K562 (cell line): ENCODE results near the gene CPSF2. TPM values are rescaled to one million over a fixed set of nuclear protein-coding genes. Genes with fewer than 3 reads are reported as not detected.
"Not testable (repeated sequence)": the region's sequence is repeated elsewhere in the genome, so short reads cannot be mapped to it uniquely, and the experiment has no call there.

Experiments
- ATAC-seq: fragments of 200-7000 bp; cut with Tn5 transposase; 3 replicates; pipeline ENCODE4 v1.9.1; 2020; ENCODE audit warnings: moderate library complexity
- BruUV-seq: library from RNA; stranded (reverse); fragments of 400-500 nt; replicated peaks from 2 replicates; lab custom pipeline; 2021; lab: Mats Ljungman, UMichigan
- CTCF ChIA-PET: fragments of 300-600 bp; formaldehyde crosslinking; extraction: SDS; loops from one replicate; lab custom pipeline; 2021; ENCODE audit warnings: low intra/inter-chr PET ratio; lab: Yijun Ruan, JAX
- POLR2A ChIA-PET: fragments of 300-600, 350-650 bp; sonication (Branson Sonifier 250); formaldehyde crosslinking; extraction: SDS; loops from one replicate; lab custom pipeline; 2021; ENCODE audit warnings: antibody characterized with exemption, inconsistent platforms; lab: Yijun Ruan, JAX
- DNase-seq, 4 experiments: peaks; one replicate each; pipeline versions ENCODE4 v3.0.0 to v3.0.0-alpha.2; 2011 to 2018; ENCODE audit warnings: low spot score in 3 of 4, mixed read lengths in 3 of 4; ENCODE audit errors: extremely low read depth in 1 of 4
- FAIRE-seq: peaks from 2 replicates; lab custom pipeline; 2011; peaks lifted over from hg19 to GRCh38; lab: Jason Lieb, UNC
- H2AFZ ChIP-seq: 2 replicates; pipeline ENCODE4 v1.6.0; 2011; ENCODE audit warnings: low read depth, low read length, control low read depth, inconsistent platforms
- H3K27ac ChIP-seq: fragments of 200-600 bp; 3 replicates; pipeline ENCODE4 v1.8.0; 2011; ENCODE audit warnings: low read depth, mild to moderate bottlenecking, control low read depth, inconsistent platforms, low read length, moderate library complexity, mixed read lengths; ENCODE audit errors: extremely low read depth
- H3K27me3 ChIP-seq, 2 experiments: fragments of 300-600 bp in 1 of 2; 2 replicates in 1 of 2; 3 replicates in 1 of 2; pipeline versions ENCODE4 v1.6.0 to v1.8.0; 2011; ENCODE audit warnings: inconsistent platforms in 2 of 2, low read length in 2 of 2, mild to moderate bottlenecking in 1 of 2, mixed read lengths in 1 of 2, moderate library complexity in 1 of 2; ENCODE audit not compliant: control insufficient read depth in 2 of 2, insufficient read depth in 2 of 2
- H3K36me3 ChIP-seq: fragments of 300-600 bp; 3 replicates; pipeline ENCODE4 v1.8.0; 2011; ENCODE audit warnings: mild to moderate bottlenecking, low read length, inconsistent platforms; ENCODE audit not compliant: control insufficient read depth, insufficient read depth
- H3K4me1 ChIP-seq, 2 experiments: fragments of 200-600 bp in 1 of 2; replicated peaks in 1 of 2; 2 replicates in 1 of 2; 3 replicates in 1 of 2; pipeline versions ENCODE4 v1.5.1 to v1.8.0; 2011; ENCODE audit warnings: inconsistent platforms in 2 of 2, low read length in 2 of 2, mild to moderate bottlenecking in 1 of 2, mixed read lengths in 1 of 2, moderate library complexity in 1 of 2; ENCODE audit not compliant: control insufficient read depth in 2 of 2, insufficient read depth in 2 of 2
- H3K4me2 ChIP-seq: 2 replicates; pipeline ENCODE4 v1.6.1; 2011; ENCODE audit warnings: low read length, control low read depth, inconsistent platforms, mixed read lengths; ENCODE audit not compliant: insufficient read depth
- H3K4me3 ChIP-seq: fragments of 200-600 bp; sonication (generic), shearing (Covaris generic); 2 replicates; pipeline ENCODE4 v1.5.1; 2016; ENCODE audit warnings: control low read depth, inconsistent platforms
- H3K79me2 ChIP-seq: fragments of 200-600 bp; 3 replicates; pipeline ENCODE4 v1.8.0; 2011; ENCODE audit warnings: low read length, inconsistent platforms; ENCODE audit not compliant: control insufficient read depth, insufficient read depth
- H3K9ac ChIP-seq, 2 experiments: 2 replicates each; pipeline versions ENCODE4 v1.6.0 to v1.6.1; 2011; ENCODE audit warnings: low read depth in 2 of 2, low read length in 2 of 2, control low read depth in 1 of 2, inconsistent platforms in 1 of 2, mild to moderate bottlenecking in 1 of 2, mixed read lengths in 1 of 2; ENCODE audit not compliant: insufficient read depth in 1 of 2
- H3K9me1 ChIP-seq: one replicate; pipeline ENCODE4 v1.6.0; 2011; ENCODE audit warnings: inconsistent platforms, mild to moderate bottlenecking, low read length, moderate library complexity; ENCODE audit not compliant: control insufficient read depth, insufficient read depth
- H3K9me3 ChIP-seq: replicated peaks from 2 replicates; pipeline ENCODE4 v1.5.1; 2011; ENCODE audit warnings: low read depth, low read length, inconsistent platforms; ENCODE audit not compliant: control insufficient read depth, insufficient read depth
- H4K20me1 ChIP-seq: replicated peaks from 2 replicates; pipeline ENCODE4 v1.6.1; 2011; ENCODE audit warnings: low read length, inconsistent platforms, mixed read lengths; ENCODE audit not compliant: control insufficient read depth, insufficient read depth
- EWSR1 ChIP-seq: fragments of 450-650 bp; IDR thresholded peaks from 2 replicates; pipeline ENCODE4 v1.6.1; 2018; ENCODE audit warnings: borderline replicate concordance, mild to moderate bottlenecking, low read depth, moderate library complexity; ENCODE audit not compliant: partially characterized antibody
- FUS ChIP-seq: fragments of 200-400 bp; formaldehyde crosslinking; optimal IDR thresholded peaks from 2 replicates; pipeline ENCODE3; 2017; ENCODE audit warnings: low read depth, low read length
- MED1 ChIP-seq: sonication (generic); formaldehyde crosslinking; IDR thresholded peaks from 2 replicates; pipeline ENCODE4 v1.8.1; 2023; ENCODE audit warnings: missing genetic modification reagents, borderline replicate concordance
- NUFIP1 ChIP-seq: fragments of 450-650 bp; IDR thresholded peaks from 2 replicates; pipeline ENCODE4 v1.6.1; 2018; ENCODE audit not compliant: partially characterized antibody
- POLR2G ChIP-seq: fragments of 200-400 bp; formaldehyde crosslinking; IDR thresholded peaks from 2 replicates; pipeline ENCODE4 v1.6.1; 2017; ENCODE audit warnings: low read depth, mild to moderate bottlenecking, antibody characterized with exemption, low read length, moderate library complexity
- ZFP30 ChIP-seq: fragments of 250-450 bp; sonication (Bioruptor Pico); IDR thresholded peaks from 2 replicates; pipeline ENCODE4 v1.8.0; 2022; ENCODE audit warnings: moderate library complexity, mild to moderate bottlenecking, inconsistent platforms, borderline replicate concordance
- ZNF140 ChIP-seq: fragments of 250-450 bp; sonication (Bioruptor Pico); IDR thresholded peaks from 2 replicates; pipeline ENCODE4 v1.8.0; 2021; ENCODE audit warnings: moderate library complexity, mild to moderate bottlenecking, inconsistent platforms
- ZNF551 ChIP-seq: fragments of 250-450 bp; sonication (Bioruptor Pico); IDR thresholded peaks from 2 replicates; pipeline ENCODE4 v1.5.0; 2021; ENCODE audit warnings: mild to moderate bottlenecking, moderate library complexity
- WGBS: fragments of 100-300 bp; shearing (Covaris generic); methylation state at CpG from one replicate; pipeline ENCODE4 v1.1.6; 2016; ENCODE audit warnings: low coverage, mixed read lengths; ENCODE audit not compliant: insufficient coverage; ENCODE audit errors: missing lambda C conversion rate; 5-methylcytosine and 5-hydroxymethylcytosine counted together
- in situ Hi-C: fragments of 300-500 bp; cut with MboI; formaldehyde crosslinking; loops from 4 replicates; pipeline ENCODE4 v1.15.0; 2018; ENCODE audit warnings: inconsistent platforms, mixed read lengths
- intact Hi-C: fragments of 100-400 bp; cut with micrococcal nuclease; formaldehyde crosslinking; loops from 2 replicates; pipeline ENCODE4 v1.14.2; 2022
- polyA plus RNA-seq, 8 experiments: library from polyadenylated mRNA; depleted of rRNA in 4 of 8; stranded (reverse) in 5 of 8; unstranded in 3 of 8; fragments of >200 nt; fragmentation: Nextera tagmentation in 2 of 8; fragmentation: Illumina TruSeq in 1 of 8; extraction: Ambion mirVana in 2 of 8; extraction: Trizol in 1 of 8; gene quantifications; 2 replicates each; pipeline versions ENCODE4 v1.2.1 to v1.2.3, GENCODE V29; 2011 to 2014; ENCODE audit warnings: inconsistent platforms in 1 of 8, missing spikeins in 1 of 8
- total RNA-seq, 7 experiments: library from RNA; depleted of rRNA in 6 of 7; stranded (reverse); fragments of >200 nt in 6 of 7; fragmentation: Illumina TruSeq in 2 of 7; extraction: Trizol in 2 of 7; gene quantifications; 2 replicates each; pipeline versions ENCODE4 v1.2.1 to v1.2.3, GENCODE V29; 2011 to 2021; ENCODE audit warnings: low replicate concordance in 1 of 7

Gene CPSF2
- total and polyA plus RNA-seq, 9 of the 15 experiments (the other 6 are each of a cell fraction or from before 2014, with no cell fraction given), result 20.8 to 71.3 (median 49.0) TPM

DNA sequence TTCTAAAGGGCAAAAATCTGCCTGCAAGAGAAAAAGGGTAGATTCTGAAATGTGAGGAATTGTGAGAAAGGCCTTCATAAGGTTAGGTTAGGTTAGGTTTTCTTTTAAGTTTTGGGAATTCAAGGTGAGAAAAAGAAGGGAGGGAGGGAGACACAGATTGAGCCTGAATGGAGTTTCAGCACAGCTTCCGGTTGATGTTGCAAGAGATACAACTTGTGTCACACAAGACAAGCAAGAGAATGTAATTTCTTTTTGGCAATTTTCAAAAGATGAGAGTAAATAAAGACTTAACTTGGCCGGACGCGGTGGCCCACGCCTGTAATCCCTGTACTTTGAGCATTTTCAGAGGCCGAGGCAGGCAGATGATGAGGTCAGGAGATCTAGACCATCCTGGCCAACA is 63.8 kb downstream of the CPSF2 start (continued):
- TF ChIP-seq ZFP30 (CRISPR knock-in tag) (no peak), ZNF140 (no peak), FUS (no peak), EWSR1 (no peak), ZNF551 (no peak), NUFIP1 (no peak), MED1 (no peak), POLR2G (no peak)

DNA sequence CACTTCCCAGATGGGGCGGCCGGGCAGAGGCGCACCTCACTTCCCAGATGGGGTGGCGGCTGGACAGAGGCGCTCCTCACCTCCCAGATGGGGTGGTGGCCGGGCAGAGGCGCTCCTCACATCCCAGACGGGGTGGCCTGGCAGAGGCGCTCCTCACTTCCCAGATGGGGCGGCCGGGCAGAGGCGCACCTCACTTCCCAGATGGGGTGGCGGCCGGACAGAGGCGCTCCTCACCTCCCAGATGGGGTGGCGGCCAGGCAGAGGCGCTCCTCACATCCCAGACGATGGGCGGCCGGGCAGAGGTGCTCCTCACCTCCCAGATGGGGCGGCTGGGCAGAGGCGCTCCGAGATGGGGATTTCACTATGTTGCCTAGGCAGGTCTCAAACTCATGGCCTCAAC is 65.8 kb downstream of the CPSF2 start:
- CTCF ChIA-PET, result not testable (repeated sequence)

More for the DNA sequence above, 65.8 kb downstream of the CPSF2 start:
- H3K9ac ChIP-seq, intact Hi-C loops, DNase-seq, H3K79me2 ChIP-seq, H3K9me3 ChIP-seq, H4K20me1 ChIP-seq, H3K4me2 ChIP-seq, POLR2A ChIA-PET, H3K9me1 ChIP-seq, H2AFZ ChIP-seq, in situ Hi-C loops, ATAC-seq, FAIRE-seq, H3K36me3 ChIP-seq, H3K4me1 ChIP-seq, H3K4me3 ChIP-seq, H3K27ac ChIP-seq, BruUV-seq: not testable (repeated sequence)
- 27% methylated on average over 3 of the region's 23 CpGs for WGBS
- H3K27me3 ChIP-seq, result peaks cover 0 to 15% of the 10 kb centered on the region in 2 experiments; a peak in 2 of 5 replicates
